ENCODE measurements around the gene SDCCAG8. TPM values are rescaled to one million over a fixed set of nuclear protein-coding genes. Genes with fewer than 3 reads are reported as not detected.

SDCCAG8 gene
- total RNA-seq, 1 experiment from 2014 or later = 10.0 TPM

GRCh38 chr1:243500512-243500911, 244.7 kb downstream of the SDCCAG8 start:
- no peaks in the 10 kb centered on the region for H3K9me3 ChIP-seq (ENCODE audit: control insufficient read depth, low read depth, low read length)
- H3K9ac ChIP-seq (ENCODE audit: extremely low read depth, insufficient read length, low read length) = no peak overlapping the region
- H4K5ac ChIP-seq (ENCODE audit: insufficient read length, low read depth, low read length) = no peak overlapping the region
- no peaks in the 10 kb centered on the region for H3K79me2 ChIP-seq (ENCODE audit: insufficient read depth, low read length)
- no peak overlapping the region for H2BK5ac ChIP-seq (ENCODE audit: insufficient read length, low read length)
- no peak overlapping the region for H4K91ac ChIP-seq (ENCODE audit: insufficient read length, low read depth, low read length)
- no peak overlapping the region for H2BK15ac ChIP-seq (ENCODE audit: low read depth, low read length)
- no peaks in the 10 kb centered on the region for H4K20me1 ChIP-seq (ENCODE audit: control insufficient read depth, insufficient read depth, insufficient read length)
- H3K56ac ChIP-seq (ENCODE audit: insufficient read length, low read depth, low read length) = no peak overlapping the region
- H3K4ac ChIP-seq (ENCODE audit: low read depth, low read length) = no peak overlapping the region
- H2AFZ ChIP-seq (ENCODE audit: low read length) = no peak overlapping the region
- no peak overlapping the region for H2BK12ac ChIP-seq (ENCODE audit: insufficient read length, low read depth, low read length)
- H3K27ac ChIP-seq (ENCODE audit: insufficient read length, low read depth, low read length) = no peak overlapping the region
- no peaks in the 10 kb centered on the region for H3K9me3 Mint-ChIP-seq
- no peak overlapping the region for H3K4me3 Mint-ChIP-seq
- no peaks in the 10 kb centered on the region for H3K23me2 ChIP-seq (ENCODE audit: insufficient read length, low read depth, low read length, poor library complexity, severe bottlenecking)
- no peaks in the 10 kb centered on the region for H3K27me3 Mint-ChIP-seq (ENCODE audit: low read depth)
- H3K4me1 Mint-ChIP-seq = peaks cover 30 to 35% of the 10 kb centered on the region in 2 experiments
- peaks cover 11% of the 10 kb centered on the region; the same call in 1 of the 2 replicates for H3K4me1 ChIP-seq (ENCODE audit: insufficient read depth, low read length)
- peaks cover 5 to 10% (median 8%) of the 10 kb centered on the region in 3 experiments; a peak in 6 of 7 replicates for H3K36me3 Mint-ChIP-seq (ENCODE audit: insufficient read depth in 1 of 3, low read depth in 3 of 3)
- no peak overlapping the region for H4K8ac ChIP-seq (replicated peaks; ENCODE audit: insufficient read length, low read depth, low read length)
- no peak overlapping the region for H3K14ac ChIP-seq (ENCODE audit: insufficient read depth, low read length)
- no peak overlapping the region for H2BK120ac ChIP-seq (ENCODE audit: low read depth, low read length, poor library complexity, severe bottlenecking)
- no peak for TF ChIP-seq CTCF (conservative IDR thresholded peaks at IDR 0.05)
- WGBS (ENCODE audit: extremely low coverage, insufficient read length, low lambda C conversion rate) = no CpG with 5 or more reads among the region's 5 CpGs
- no peak overlapping the region for H3K18ac ChIP-seq (ENCODE audit: insufficient read length, low read depth, low read length)
- no peak overlapping the region for H2AK5ac ChIP-seq (ENCODE audit: insufficient read length, low read length)
- H3K23ac ChIP-seq (ENCODE audit: insufficient read length, low read depth, low read length) = no peak overlapping the region
- no peaks in the 10 kb centered on the region for H3K27me3 ChIP-seq (ENCODE audit: insufficient read depth, low read length)
- no peak overlapping the region for H2BK20ac ChIP-seq (ENCODE audit: low read depth, low read length, poor library complexity, severe bottlenecking)
- DNase-seq = no peak
- no peak overlapping the region for H3T11ph ChIP-seq (ENCODE audit: low read length)
- H3K27ac Mint-ChIP-seq = no peak overlapping the region
- H3K4me2 ChIP-seq (ENCODE audit: insufficient read depth, insufficient read length, low read length) = no peak overlapping the region
- no peaks in the 10 kb centered on the region for H3K79me1 ChIP-seq (ENCODE audit: insufficient read depth, low read depth, low read length, poor library complexity, severe bottlenecking)
